ENCODE measurements around the gene GSDME. TPM values are rescaled to one million over a fixed set of nuclear protein-coding genes. Genes with fewer than 3 reads are reported as not detected.
"Not testable (repeated sequence)": the region's sequence is repeated elsewhere in the genome, so short reads cannot be mapped to it uniquely, and the experiment has no call there.

Gene GSDME
- total and polyA plus RNA-seq, 2 donors (not counting 1 experiment from before 2014, with no cell fraction given): 40.8 to 57.1 TPM

GRCh38 chr7:24798261-24798660 is 41.0 kb upstream of the GSDME start:
- Histone ChIP-seq H3K4me3 (replicated peaks in 1 of 4; ENCODE audit: control extremely low read depth in 1 of 4, insufficient read depth in 1 of 4, low read depth in 3 of 4, low read length in 4 of 4) (no peak overlapping the region), H3K36me3 (ENCODE audit: control insufficient read depth, insufficient read depth, low read length) (peaks cover 1% of the 10 kb centered on the region), H3K4me2 (ENCODE audit: extremely low read depth, insufficient read depth, low read length) (no peak overlapping the region), H2AFZ (ENCODE audit: low read length) (no peak overlapping the region), H3K79me2 (ENCODE audit: control insufficient read depth, insufficient read depth, low read length) (no peaks in the 10 kb centered on the region), H3K27me3 (ENCODE audit: control insufficient read depth, insufficient read depth, low read length) (no peaks in the 10 kb centered on the region), H4K20me1 (ENCODE audit: control insufficient read depth, extremely low read depth, insufficient read depth, low read length) (no peaks in the 10 kb centered on the region), H3K9ac (ENCODE audit: insufficient read depth, low read length) (no peak overlapping the region), H3K4me1 (ENCODE audit: control insufficient read depth, extremely low read depth, insufficient read depth, low read length) (no peaks in the 10 kb centered on the region), H3K27ac (ENCODE audit: insufficient read depth, low read length) (no peak overlapping the region), H3K9me3 (ENCODE audit: control insufficient read depth, insufficient read depth, low read depth, low read length) (no peaks in the 10 kb centered on the region)
- TF ChIP-seq, protein P1, sequence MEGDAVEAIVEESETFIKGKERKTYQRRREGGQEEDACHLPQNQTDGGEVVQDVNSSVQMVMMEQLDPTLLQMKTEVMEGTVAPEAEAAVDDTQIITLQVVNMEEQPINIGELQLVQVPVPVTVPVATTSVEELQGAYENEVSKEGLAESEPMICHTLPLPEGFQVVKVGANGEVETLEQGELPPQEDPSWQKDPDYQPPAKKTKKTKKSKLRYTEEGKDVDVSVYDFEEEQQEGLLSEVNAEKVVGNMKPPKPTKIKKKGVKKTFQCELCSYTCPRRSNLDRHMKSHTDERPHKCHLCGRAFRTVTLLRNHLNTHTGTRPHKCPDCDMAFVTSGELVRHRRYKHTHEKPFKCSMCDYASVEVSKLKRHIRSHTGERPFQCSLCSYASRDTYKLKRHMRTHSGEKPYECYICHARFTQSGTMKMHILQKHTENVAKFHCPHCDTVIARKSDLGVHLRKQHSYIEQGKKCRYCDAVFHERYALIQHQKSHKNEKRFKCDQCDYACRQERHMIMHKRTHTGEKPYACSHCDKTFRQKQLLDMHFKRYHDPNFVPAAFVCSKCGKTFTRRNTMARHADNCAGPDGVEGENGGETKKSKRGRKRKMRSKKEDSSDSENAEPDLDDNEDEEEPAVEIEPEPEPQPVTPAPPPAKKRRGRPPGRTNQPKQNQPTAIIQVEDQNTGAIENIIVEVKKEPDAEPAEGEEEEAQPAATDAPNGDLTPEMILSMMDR (conservative IDR thresholded peaks at IDR 0.05 in 1 of 2, IDR thresholded peaks at IDR 0.05 in 1 of 2; ENCODE audit: low read depth in 1 of 2, low read length in 2 of 2): no peak
- TF ChIP-seq EZH2 (IDR thresholded peaks at IDR 0.05; ENCODE audit: low read length, missing control alignments): no peak
- no peak for DNase-seq (ENCODE audit: low read depth in 2 of 2)

DNA sequence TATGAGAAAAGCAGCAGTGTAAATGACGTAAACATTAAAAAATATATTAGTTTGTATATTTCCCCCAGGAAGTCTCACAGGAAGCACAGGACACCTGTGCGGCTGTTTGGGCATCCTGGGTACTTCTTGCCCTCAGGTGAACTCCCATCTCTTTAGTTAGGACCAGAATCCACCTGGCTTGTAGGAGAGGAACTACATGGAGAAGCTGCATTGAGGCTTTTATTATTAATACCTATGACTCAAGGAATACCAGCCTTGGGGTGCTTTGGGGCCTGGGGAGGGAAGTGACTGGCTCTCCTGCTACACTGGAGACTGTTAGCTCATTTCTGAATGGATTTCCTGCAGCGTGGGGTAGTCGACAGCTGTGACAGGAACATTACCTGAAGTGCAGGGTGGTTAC is 40.0 kb upstream of the GSDME start:
- Histone ChIP-seq H3K4me3 (replicated peaks in 1 of 4; ENCODE audit: control extremely low read depth in 1 of 4, insufficient read depth in 1 of 4, low read depth in 3 of 4, low read length in 4 of 4) (no peak overlapping the region), H3K27me3 (ENCODE audit: control insufficient read depth, insufficient read depth, low read length) (no peaks in the 10 kb centered on the region), H3K36me3 (ENCODE audit: control insufficient read depth, insufficient read depth, low read length) (peaks cover 1% of the 10 kb centered on the region), H3K79me2 (ENCODE audit: control insufficient read depth, insufficient read depth, low read length) (no peaks in the 10 kb centered on the region), H2AFZ (ENCODE audit: low read length) (no peak overlapping the region), H3K9ac (ENCODE audit: insufficient read depth, low read length) (no peak overlapping the region), H3K4me2 (ENCODE audit: extremely low read depth, insufficient read depth, low read length) (no peak overlapping the region), H3K4me1 (ENCODE audit: control insufficient read depth, extremely low read depth, insufficient read depth, low read length) (no peaks in the 10 kb centered on the region), H3K27ac (ENCODE audit: insufficient read depth, low read length) (no peak overlapping the region), H3K9me3 (ENCODE audit: control insufficient read depth, insufficient read depth, low read depth, low read length) (no peaks in the 10 kb centered on the region), H4K20me1 (ENCODE audit: control insufficient read depth, extremely low read depth, insufficient read depth, low read length) (no peaks in the 10 kb centered on the region)
- no peak for TF ChIP-seq EZH2 (IDR thresholded peaks at IDR 0.05; ENCODE audit: low read length, missing control alignments)
- TF ChIP-seq, protein P1 (conservative IDR thresholded peaks at IDR 0.05 in 1 of 2, IDR thresholded peaks at IDR 0.05 in 1 of 2; ENCODE audit: low read depth in 1 of 2, low read length in 2 of 2): no peak
- DNase-seq (ENCODE audit: low read depth in 2 of 2): no peak

DNA sequence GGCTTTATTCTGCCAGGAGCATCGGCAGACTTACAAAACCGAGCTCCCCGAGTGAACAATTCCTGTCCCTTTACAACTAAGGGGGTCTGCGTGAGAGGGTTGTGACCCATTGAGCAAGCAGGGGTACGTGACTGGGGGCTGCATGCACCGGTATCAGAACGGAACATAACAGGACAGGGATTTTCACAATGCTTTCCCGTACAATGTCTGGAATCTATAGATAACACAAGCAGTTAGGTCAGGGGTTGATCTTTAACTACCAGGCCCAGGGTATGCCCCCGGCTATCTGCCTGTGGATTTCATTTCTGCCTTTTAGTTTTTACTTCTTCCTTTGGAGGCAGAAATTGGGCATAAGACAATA is 38.1 kb upstream of the GSDME start:
- Histone ChIP-seq H3K4me3 (replicated peaks in 1 of 4; ENCODE audit: control extremely low read depth in 1 of 4, insufficient read depth in 1 of 4, low read depth in 3 of 4, low read length in 4 of 4) (no peak overlapping the region), H3K79me2 (ENCODE audit: control insufficient read depth, insufficient read depth, low read length) (no peaks in the 10 kb centered on the region)

DNA sequence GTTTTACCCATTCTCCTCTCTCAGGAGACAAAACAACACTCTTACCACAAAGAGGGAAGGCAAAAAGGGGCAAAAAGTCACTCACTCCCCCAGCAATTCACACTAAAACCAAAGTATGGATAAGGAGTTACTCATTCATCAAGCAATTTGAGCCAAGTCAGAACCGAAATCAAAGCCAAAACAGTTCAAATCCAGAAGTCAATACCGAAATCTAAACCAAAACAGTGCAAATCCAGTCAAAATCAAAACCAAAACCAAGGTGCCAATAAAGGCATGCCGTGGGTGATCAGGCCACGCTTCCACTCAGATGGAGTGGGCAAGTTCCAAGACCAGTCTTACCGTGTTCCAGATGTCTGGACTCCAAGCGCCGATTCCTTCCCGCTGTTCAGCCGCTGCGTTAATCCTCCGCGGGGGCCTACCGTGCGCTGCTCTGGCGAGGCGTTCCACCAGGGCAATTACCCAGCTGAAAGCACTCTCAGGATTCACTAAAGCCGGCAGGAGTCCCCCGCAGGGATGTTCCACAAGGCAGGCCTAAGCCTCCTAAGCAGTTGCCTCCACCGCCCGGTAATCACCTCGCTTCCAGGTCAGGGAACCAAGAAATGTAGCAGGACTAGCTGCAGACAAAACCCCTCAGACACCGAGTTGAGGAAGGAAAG is 37.6 kb upstream of the GSDME start:
- H3K27ac ChIP-seq (ENCODE audit: insufficient read depth, low read length); H3K4me3 ChIP-seq (replicated peaks in 1 of 4; ENCODE audit: control extremely low read depth in 1 of 4, insufficient read depth in 1 of 4, low read depth in 3 of 4, low read length in 4 of 4); H3K4me2 ChIP-seq (ENCODE audit: extremely low read depth, insufficient read depth, low read length); DNase-seq (ENCODE audit: low read depth in 2 of 2); H2AFZ ChIP-seq (ENCODE audit: low read length); H3K36me3 ChIP-seq (ENCODE audit: control insufficient read depth, insufficient read depth, low read length); H3K9ac ChIP-seq (ENCODE audit: insufficient read depth, low read length); H3K27me3 ChIP-seq (ENCODE audit: control insufficient read depth, insufficient read depth, low read length); H3K4me1 ChIP-seq (ENCODE audit: control insufficient read depth, extremely low read depth, insufficient read depth, low read length); H3K9me3 ChIP-seq (ENCODE audit: control insufficient read depth, insufficient read depth, low read depth, low read length); H4K20me1 ChIP-seq (ENCODE audit: control insufficient read depth, extremely low read depth, insufficient read depth, low read length); H3K79me2 ChIP-seq (ENCODE audit: control insufficient read depth, insufficient read depth, low read length): not testable (repeated sequence)

More for the DNA sequence above, 38.1 kb upstream of the GSDME start:
- DNase-seq (ENCODE audit: low read depth in 2 of 2): no peak
- Histone ChIP-seq H2AFZ (ENCODE audit: low read length) (no peak overlapping the region), H3K9me3 (ENCODE audit: control insufficient read depth, insufficient read depth, low read depth, low read length) (no peaks in the 10 kb centered on the region), H3K4me1 (ENCODE audit: control insufficient read depth, extremely low read depth, insufficient read depth, low read length) (no peaks in the 10 kb centered on the region), H3K9ac (ENCODE audit: insufficient read depth, low read length) (no peak overlapping the region), H3K27ac (ENCODE audit: insufficient read depth, low read length) (no peak overlapping the region), H3K27me3 (ENCODE audit: control insufficient read depth, insufficient read depth, low read length) (no peaks in the 10 kb centered on the region), H4K20me1 (ENCODE audit: control insufficient read depth, extremely low read depth, insufficient read depth, low read length) (no peaks in the 10 kb centered on the region), H3K36me3 (ENCODE audit: control insufficient read depth, insufficient read depth, low read length) (no peaks in the 10 kb centered on the region), H3K4me2 (ENCODE audit: extremely low read depth, insufficient read depth, low read length) (no peak overlapping the region)
- TF ChIP-seq, protein P1 (conservative IDR thresholded peaks at IDR 0.05 in 1 of 2, IDR thresholded peaks at IDR 0.05 in 1 of 2; ENCODE audit: low read depth in 1 of 2, low read length in 2 of 2): no peak
- TF ChIP-seq EZH2 (IDR thresholded peaks at IDR 0.05; ENCODE audit: low read length, missing control alignments): no peak

All from fibroblast of lung (primary cell).